BJ (cell line): ENCODE measurements around the gene CCR8. TPM values are rescaled to one million over a fixed set of nuclear protein-coding genes. Genes with fewer than 3 reads are reported as not detected.

Source experiments
- CTCF ChIA-PET: fragments of 350-600 bp; formaldehyde crosslinking; extraction: SDS; loops from one replicate; lab custom pipeline; 2021; ENCODE audit warnings: antibody characterized with exemption, inconsistent platforms; lab: Yijun Ruan, JAX
- POLR2A ChIA-PET: fragments of 300-600 bp; sonication (Branson Sonifier 250); formaldehyde crosslinking; extraction: SDS; loops from one replicate; lab custom pipeline; 2021; ENCODE audit warnings: antibody characterized with exemption; lab: Charles Lee
- DNase-seq: peaks from one replicate; pipeline ENCODE4 v3.0.0-alpha.2; 2011; ENCODE audit warnings: low read depth
- H3K27me3 ChIP-seq: 2 replicates; pipeline ENCODE4 v1.6.0; 2011; ENCODE audit warnings: low read length; ENCODE audit not compliant: control insufficient read depth, insufficient read depth
- H3K36me3 ChIP-seq: 2 replicates; pipeline ENCODE4 v1.5.1; 2011; ENCODE audit warnings: low read length; ENCODE audit not compliant: control insufficient read depth, insufficient read depth
- H3K4me3 ChIP-seq: 2 replicates; pipeline ENCODE4 v1.5.1; 2011; ENCODE audit warnings: low read depth, mild to moderate bottlenecking, control low read depth, low read length
- CTCF ChIP-seq: IDR thresholded peaks from 2 replicates; pipeline ENCODE4 v1.5.1; 2011; ENCODE audit warnings: low read depth, mild to moderate bottlenecking, control low read depth, inconsistent platforms, low read length, moderate library complexity; ENCODE audit not compliant: insufficient read depth
- polyA plus RNA-seq: library from polyadenylated mRNA; depleted of rRNA; stranded (reverse); fragments of >200 nt; gene quantifications from 2 replicates; pipeline ENCODE4 v1.2.3, GENCODE V29; 2011

Gene CCR8
- polyA plus RNA-seq, 1 experiment: not detected

GRCh38 chr3:39284457-39284881 lies 45.0 kb upstream of the CCR8 start:
- TF ChIP-seq CTCF: no peak
- H3K4me3 ChIP-seq: no peak overlapping the region
- POLR2A ChIA-PET: no interaction called here
- H3K36me3 ChIP-seq: no peaks in the 10 kb centered on the region
- no peaks in the 10 kb centered on the region for H3K27me3 ChIP-seq
- CTCF ChIA-PET: interaction anchor here (0.7 to 9.4 kb wide), 3 partner anchors 74 to 159 kb away, joined by 3 to 124 read pairs (median 7); no protein-coding TSS in a partner anchor
- DNase-seq: no peak

- no peak for DNase-seq
- TF ChIP-seq CTCF: no peak
- POLR2A ChIA-PET: no interaction called here
- no peaks in the 10 kb centered on the region for H3K27me3 ChIP-seq
- H3K36me3 ChIP-seq: no peaks in the 10 kb centered on the region
- CTCF ChIA-PET: interaction anchor here (1.3 to 9.4 kb wide), 3 partner anchors 74 to 160 kb away, joined by 7 to 374 read pairs (median 124); partner anchors contain the start of gene XIRP1
- no peak overlapping the region for H3K4me3 ChIP-seq
Measured at GRCh38 chr3:39285332-39285731, 44.2 kb upstream of the CCR8 start.

- CTCF ChIA-PET: interaction anchor here (1.6 to 10.9 kb wide), 9 partner anchors 11 to 168 kb away, joined by 3 to 374 read pairs (median 25); partner anchors contain the start of genes CX3CR1 and XIRP1
Measured at GRCh38 chr3:39286771-39287170, 42.7 kb upstream of the CCR8 start.

GRCh38 chr3:39287216-39288164 lies 42.0 kb upstream of the CCR8 start:
- H3K4me3 ChIP-seq: no peak overlapping the region
- H3K36me3 ChIP-seq: no peaks in the 10 kb centered on the region
- CTCF ChIA-PET: interaction anchor here (0.6 to 10.9 kb wide), 49 partner anchors 10 to 295 kb away, joined by 3 to 374 read pairs (median 5); partner anchors contain the start of genes CX3CR1, GORASP1, TTC21A and XIRP1
- no peaks in the 10 kb centered on the region for H3K27me3 ChIP-seq
- no peak for TF ChIP-seq CTCF
- DNase-seq: no peak
- POLR2A ChIA-PET: no interaction called here

More at GRCh38 chr3:39286771-39287170, 42.7 kb upstream of the CCR8 start:
- no peak for DNase-seq
- Histone ChIP-seq H3K36me3 (no peaks in the 10 kb centered on the region), H3K27me3 (no peaks in the 10 kb centered on the region), H3K4me3 (no peak overlapping the region)
- POLR2A ChIA-PET: no interaction called here
- TF ChIP-seq CTCF: no peak

GRCh38 chr3:39288300-39288808 lies 41.2 kb upstream of the CCR8 start:
- Histone ChIP-seq H3K27me3 (no peaks in the 10 kb centered on the region), H3K36me3 (no peaks in the 10 kb centered on the region), H3K4me3 (no peak overlapping the region)
- TF ChIP-seq CTCF: peak; percentile 95
- ChIA-PET CTCF (interaction anchor here (0.6 to 10.9 kb wide), 52 partner anchors 9 to 821 kb away, joined by 3 to 374 read pairs (median 4); partner anchors contain the start of genes CX3CR1, GORASP1, TTC21A and XIRP1), POLR2A (no interaction called here)
- no peak for DNase-seq
